Upper lobe of right lung (tissue), 1 donor: ENCODE results near the gene FAR2. TPM values are rescaled to one million over a fixed set of nuclear protein-coding genes. Genes with fewer than 3 reads are reported as not detected.

Experiments used
- ATAC-seq: fragments of 200-7000 bp; cut with Tn5 transposase; one replicate; pipeline ENCODE4 v1.9.1; 2020; ENCODE audit warnings: mild to moderate bottlenecking, moderate library complexity
- DNase-seq: peaks from one replicate; pipeline ENCODE4 v3.0.0-alpha.2; 2020
- H3K27ac ChIP-seq: fragments of 200-600 bp; one replicate; pipeline ENCODE4 v1.8.0; 2022
- H3K27me3 ChIP-seq: fragments of 200-600 bp; one replicate; pipeline ENCODE4 v1.8.0; 2022; ENCODE audit warnings: mild to moderate bottlenecking
- H3K36me3 ChIP-seq: fragments of 200-600 bp; one replicate; pipeline ENCODE4 v1.8.0; 2022
- H3K4me1 ChIP-seq: fragments of 200-600 bp; one replicate; pipeline ENCODE4 v1.8.0; 2022
- H3K4me3 ChIP-seq: fragments of 200-600 bp; one replicate; pipeline ENCODE4 v1.8.0; 2022; ENCODE audit warnings: mild to moderate bottlenecking
- H3K9me3 ChIP-seq: fragments of 200-600 bp; one replicate; pipeline ENCODE4 v1.8.0; 2022
- CTCF ChIP-seq: fragments of 200-600 bp; IDR thresholded peaks from one replicate; pipeline ENCODE4 v1.8.0; 2022; ENCODE audit warnings: antibody characterized with exemption
- intact Hi-C: fragments of 100-400 bp; cut with DNase I; formaldehyde crosslinking; loops from one replicate; pipeline ENCODE4 v1.11.0; 2022
- total RNA-seq: library from RNA; stranded (reverse); fragmentation: NEBNext Ultra II Directional; extraction: Animal tissue kit (Norgen Biotek cat#: 25700); gene quantifications from one replicate; pipeline ENCODE4 v1.2.1, GENCODE V29; 2021
- donor health status: DM: no; HTN: yes; CAD: no; lungs with severe emphysema.

FAR2 gene
- total RNA-seq, 1 donor from 2014 or later = 13.3 TPM

- ATAC-seq (no peak), DNase-seq (no peak)
- TF ChIP-seq CTCF = no peak
- H3K27ac ChIP-seq = no peak overlapping the region
- intact Hi-C loops = no loop called here
- no peaks in the 10 kb centered on the region for H3K27me3 ChIP-seq
- H3K4me1 ChIP-seq = no peaks in the 10 kb centered on the region
- no peak overlapping the region for H3K4me3 ChIP-seq
- no peaks in the 10 kb centered on the region for H3K9me3 ChIP-seq
- H3K36me3 ChIP-seq = no peaks in the 10 kb centered on the region
Observed at GRCh38 chr12:29306266-29306665, 157.2 kb downstream of the FAR2 start.

- no peaks in the 10 kb centered on the region for H3K4me1 ChIP-seq
- no peak for TF ChIP-seq CTCF
- no peaks in the 10 kb centered on the region for H3K9me3 ChIP-seq
- ATAC-seq (no peak), DNase-seq (no peak)
- intact Hi-C loops = no loop called here
- no peaks in the 10 kb centered on the region for H3K27me3 ChIP-seq
- H3K27ac ChIP-seq = no peak overlapping the region
- H3K36me3 ChIP-seq = no peaks in the 10 kb centered on the region
- H3K4me3 ChIP-seq = no peak overlapping the region
Observed at GRCh38 chr12:29306682-29307081, 157.6 kb downstream of the FAR2 start.

GRCh38 chr12:29309320-29309902 is 160.3 kb downstream of the FAR2 start:
- DNase-seq = no peak
- intact Hi-C loops = no loop called here
- ATAC-seq = no peak
- Histone ChIP-seq H3K27me3 (no peaks in the 10 kb centered on the region), H3K4me3 (no peak overlapping the region), H3K27ac (no peak overlapping the region), H3K4me1 (no peaks in the 10 kb centered on the region), H3K36me3 (no peaks in the 10 kb centered on the region), H3K9me3 (no peaks in the 10 kb centered on the region)
- peak; percentile 24 for TF ChIP-seq CTCF

- Histone ChIP-seq H3K27me3 (no peaks in the 10 kb centered on the region), H3K27ac (no peak overlapping the region), H3K4me3 (no peak overlapping the region), H3K36me3 (no peaks in the 10 kb centered on the region), H3K4me1 (no peaks in the 10 kb centered on the region), H3K9me3 (no peaks in the 10 kb centered on the region)
- no peak for DNase-seq
- intact Hi-C loops = loop anchor here (10.0 kb wide), 1 partner anchor 226 kb away; no protein-coding TSS in a partner anchor
- no peak for ATAC-seq
- TF ChIP-seq CTCF = no peak
Observed at GRCh38 chr12:29310899-29311298, 161.8 kb downstream of the FAR2 start.

GRCh38 chr12:29314416-29314815 is 165.3 kb downstream of the FAR2 start:
- Histone ChIP-seq H3K9me3 (no peaks in the 10 kb centered on the region), H3K4me1 (no peaks in the 10 kb centered on the region), H3K36me3 (no peaks in the 10 kb centered on the region), H3K27me3 (no peaks in the 10 kb centered on the region), H3K27ac (no peak overlapping the region), H3K4me3 (no peak overlapping the region)
- ATAC-seq (no peak), DNase-seq (no peak)
- TF ChIP-seq CTCF = no peak
- intact Hi-C loops = loop anchor here (10.0 kb wide), 1 partner anchor 230 kb away; no protein-coding TSS in a partner anchor

- Histone ChIP-seq H3K36me3 (no peaks in the 10 kb centered on the region), H3K4me3 (no peak overlapping the region), H3K4me1 (no peaks in the 10 kb centered on the region), H3K27me3 (no peaks in the 10 kb centered on the region), H3K27ac (no peak overlapping the region), H3K9me3 (no peaks in the 10 kb centered on the region)
- DNase-seq = no peak
- intact Hi-C loops = loop anchor here (10.0 kb wide), 1 partner anchor 232 kb away; no protein-coding TSS in a partner anchor
- no peak for ATAC-seq
- TF ChIP-seq CTCF = no peak
Observed at GRCh38 chr12:29316752-29317151, 167.7 kb downstream of the FAR2 start.
